Osteocyte (in vitro differentiated cells): ENCODE measurements around the gene SH3RF1. TPM values are rescaled to one million over a fixed set of nuclear protein-coding genes. Genes with fewer than 3 reads are reported as not detected.
A peak's percentile ranks its signal among the peaks of the same experiment; 100 is the strongest.

Experiments used
- DNase-seq: peaks from one replicate; pipeline ENCODE4 v3.0.0; 2021; ENCODE audit warnings: mixed read lengths; ENCODE audit not compliant: unreplicated experiment; ENCODE audit errors: extremely low spot score
- H3K27ac Mint-ChIP-seq: one replicate; pipeline ENCODE4 v1.8.0; 2021; ENCODE audit warnings: mild to moderate bottlenecking, mixed read lengths; ENCODE audit not compliant: unreplicated experiment
- H3K27me3 Mint-ChIP-seq: one replicate; pipeline ENCODE4 v1.8.0; 2021; ENCODE audit warnings: mixed read lengths; ENCODE audit not compliant: unreplicated experiment
- H3K36me3 Mint-ChIP-seq: one replicate; pipeline ENCODE4 v1.8.0; 2021; ENCODE audit warnings: mixed read lengths; ENCODE audit not compliant: unreplicated experiment
- H3K4me1 Mint-ChIP-seq: one replicate; pipeline ENCODE4 v1.8.0; 2021; ENCODE audit warnings: mixed read lengths; ENCODE audit not compliant: unreplicated experiment
- H3K4me3 Mint-ChIP-seq: one replicate; pipeline ENCODE4 v1.8.0; 2021; ENCODE audit warnings: mild to moderate bottlenecking, moderate library complexity, mixed read lengths; ENCODE audit not compliant: unreplicated experiment
- H3K9me3 Mint-ChIP-seq: one replicate; pipeline ENCODE4 v1.8.0; 2021; ENCODE audit warnings: mixed read lengths; ENCODE audit not compliant: unreplicated experiment
- total RNA-seq: library from RNA; stranded (reverse); gene quantifications from 2 replicates; pipeline ENCODE4 v1.2.1, GENCODE V29; 2021
- TF ChIP-seq, protein P1 (sequence below): fragments of 200-600 bp; sonication (generic); IDR thresholded peaks from 2 replicates; pipeline ENCODE4 v1.5.0; 2021; ENCODE audit warnings: antibody characterized with exemption, mild to moderate bottlenecking, moderate library complexity

The SH3RF1 gene
- total RNA-seq, 1 donor from 2014 or later = 31.8 TPM

GRCh38 chr4:169152098-169152497 lies 118.7 kb downstream of the SH3RF1 start:
- no peaks in the 10 kb centered on the region for H3K27me3 Mint-ChIP-seq
- H3K4me3 Mint-ChIP-seq = no peak overlapping the region
- peak overlapping the region; percentile 72 for H3K27ac Mint-ChIP-seq
- DNase-seq = no peak
- no peaks in the 10 kb centered on the region for H3K9me3 Mint-ChIP-seq
- TF ChIP-seq, protein P1, sequence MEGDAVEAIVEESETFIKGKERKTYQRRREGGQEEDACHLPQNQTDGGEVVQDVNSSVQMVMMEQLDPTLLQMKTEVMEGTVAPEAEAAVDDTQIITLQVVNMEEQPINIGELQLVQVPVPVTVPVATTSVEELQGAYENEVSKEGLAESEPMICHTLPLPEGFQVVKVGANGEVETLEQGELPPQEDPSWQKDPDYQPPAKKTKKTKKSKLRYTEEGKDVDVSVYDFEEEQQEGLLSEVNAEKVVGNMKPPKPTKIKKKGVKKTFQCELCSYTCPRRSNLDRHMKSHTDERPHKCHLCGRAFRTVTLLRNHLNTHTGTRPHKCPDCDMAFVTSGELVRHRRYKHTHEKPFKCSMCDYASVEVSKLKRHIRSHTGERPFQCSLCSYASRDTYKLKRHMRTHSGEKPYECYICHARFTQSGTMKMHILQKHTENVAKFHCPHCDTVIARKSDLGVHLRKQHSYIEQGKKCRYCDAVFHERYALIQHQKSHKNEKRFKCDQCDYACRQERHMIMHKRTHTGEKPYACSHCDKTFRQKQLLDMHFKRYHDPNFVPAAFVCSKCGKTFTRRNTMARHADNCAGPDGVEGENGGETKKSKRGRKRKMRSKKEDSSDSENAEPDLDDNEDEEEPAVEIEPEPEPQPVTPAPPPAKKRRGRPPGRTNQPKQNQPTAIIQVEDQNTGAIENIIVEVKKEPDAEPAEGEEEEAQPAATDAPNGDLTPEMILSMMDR = no peak
- peaks cover 58% of the 10 kb centered on the region for H3K4me1 Mint-ChIP-seq
- H3K36me3 Mint-ChIP-seq = peaks cover 48% of the 10 kb centered on the region

- H3K9me3 Mint-ChIP-seq = no peaks in the 10 kb centered on the region
- no peaks in the 10 kb centered on the region for H3K27me3 Mint-ChIP-seq
- peaks cover 48% of the 10 kb centered on the region for H3K36me3 Mint-ChIP-seq
- H3K4me3 Mint-ChIP-seq = no peak overlapping the region
- H3K4me1 Mint-ChIP-seq = peaks cover 59% of the 10 kb centered on the region
- no peak for DNase-seq
- TF ChIP-seq, protein P1 = no peak
- H3K27ac Mint-ChIP-seq = peak overlapping the region; percentile 72
Observed at GRCh38 chr4:169151671-169152070, 119.1 kb downstream of the SH3RF1 start.

- Mint-ChIP-seq H3K36me3 (peaks cover 41% of the 10 kb centered on the region), H3K9me3 (no peaks in the 10 kb centered on the region), H3K27ac (peak overlapping the region; percentile 72), H3K4me3 (no peak overlapping the region), H3K27me3 (no peaks in the 10 kb centered on the region), H3K4me1 (peaks cover 62% of the 10 kb centered on the region)
- TF ChIP-seq, protein P1 = no peak
- no peak for DNase-seq
Observed at GRCh38 chr4:169150806-169151205, 120.0 kb downstream of the SH3RF1 start.

DNA sequence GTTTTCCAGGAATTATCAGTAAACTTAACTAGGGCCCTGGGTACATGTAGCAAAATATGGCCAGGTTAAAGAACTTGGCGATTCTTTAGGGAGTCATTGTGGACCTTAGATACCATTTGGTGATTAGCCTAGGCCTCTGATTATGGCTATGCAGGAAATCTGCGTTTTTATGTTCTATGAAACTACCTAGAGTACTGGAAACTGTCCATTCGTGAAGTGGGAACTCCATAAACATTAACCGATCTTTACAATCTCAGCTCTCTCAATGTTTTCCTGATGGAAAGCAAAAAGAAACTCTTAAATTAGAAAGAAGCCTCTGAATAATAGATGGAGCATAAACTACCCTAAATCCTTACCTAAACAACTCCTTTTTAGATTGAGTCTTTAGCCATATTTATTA lies 121.9 kb downstream of the SH3RF1 start:
- Mint-ChIP-seq H3K36me3 (peaks cover 33% of the 10 kb centered on the region), H3K27ac (no peak overlapping the region), H3K4me1 (peaks cover 48% of the 10 kb centered on the region), H3K9me3 (no peaks in the 10 kb centered on the region), H3K27me3 (no peaks in the 10 kb centered on the region), H3K4me3 (no peak overlapping the region)
- TF ChIP-seq, protein P1 = no peak
- no peak for DNase-seq

GRCh38 chr4:169147191-169147590 lies 123.6 kb downstream of the SH3RF1 start:
- TF ChIP-seq, protein P1 = no peak
- H3K36me3 Mint-ChIP-seq = peaks cover 37% of the 10 kb centered on the region
- H3K27me3 Mint-ChIP-seq = no peaks in the 10 kb centered on the region
- peak overlapping the region; percentile 59 for H3K27ac Mint-ChIP-seq
- no peak for DNase-seq
- no peaks in the 10 kb centered on the region for H3K9me3 Mint-ChIP-seq
- peaks cover 52% of the 10 kb centered on the region for H3K4me1 Mint-ChIP-seq
- no peak overlapping the region for H3K4me3 Mint-ChIP-seq
